Measurements from ENCODE around the gene BBS1.

BBS1 gene

GRCh38 chr11:66549696-66550095 lies 39.3 kb downstream of the BBS1 start:
- no peak for DNase-seq (ENCODE audit: low read depth)

DNA sequence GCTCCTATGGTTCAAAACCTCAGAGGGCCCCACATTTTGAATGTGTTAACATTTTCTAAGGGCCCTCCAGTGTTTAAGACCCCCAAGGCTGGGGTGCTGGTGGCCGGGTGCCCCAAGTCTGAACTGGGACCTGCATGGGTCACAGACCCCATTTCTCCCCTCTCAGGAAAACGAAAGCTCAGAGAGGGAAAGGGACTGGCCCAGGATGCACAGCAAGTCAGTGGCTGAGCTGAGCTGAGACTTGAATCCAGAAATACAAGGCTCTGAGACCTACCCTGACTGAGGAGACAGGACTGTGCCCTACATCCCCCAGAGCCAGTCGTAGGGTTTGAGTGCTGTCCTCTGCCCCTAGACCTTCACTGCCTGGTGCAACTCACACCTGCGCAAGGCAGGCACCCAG lies 40.5 kb downstream of the BBS1 start:
- DNase-seq (ENCODE audit: low read depth), result no peak

GRCh38 chr11:66554602-66555001 lies 44.2 kb downstream of the BBS1 start:
- DNase-seq (ENCODE audit: low read depth), result no peak

DNA sequence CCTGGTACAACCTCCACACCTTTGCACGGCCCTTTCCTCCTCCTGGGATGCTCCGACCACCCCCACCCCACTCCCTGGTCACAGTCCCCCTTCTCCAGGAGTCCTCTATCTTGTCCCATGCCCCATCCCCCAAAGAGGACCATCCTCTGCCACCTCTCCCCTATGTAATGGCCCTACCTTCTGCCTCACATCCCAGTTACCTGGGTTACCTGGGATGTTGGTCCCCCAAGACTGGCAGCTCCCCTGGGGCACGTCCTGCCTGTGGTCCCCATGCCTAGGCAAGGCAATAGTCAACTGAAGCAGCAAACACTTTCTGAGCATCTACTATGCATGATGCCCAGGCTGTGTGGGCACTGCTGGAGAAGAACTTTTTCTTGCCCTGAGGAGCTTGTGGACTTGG lies 45.0 kb downstream of the BBS1 start:
- no peak for DNase-seq (ENCODE audit: low read depth)

- no peak for DNase-seq (ENCODE audit: low read depth)
These were observed 45.7 kb downstream of the BBS1 start for GRCh38 chr11:66556086-66556485.

- no peak for DNase-seq (ENCODE audit: low read depth)
These were observed 47.4 kb downstream of the BBS1 start for GRCh38 chr11:66557733-66558326.

GRCh38 chr11:66559142-66559865 lies 48.9 kb downstream of the BBS1 start:
- no peak for DNase-seq (ENCODE audit: low read depth)

DNA sequence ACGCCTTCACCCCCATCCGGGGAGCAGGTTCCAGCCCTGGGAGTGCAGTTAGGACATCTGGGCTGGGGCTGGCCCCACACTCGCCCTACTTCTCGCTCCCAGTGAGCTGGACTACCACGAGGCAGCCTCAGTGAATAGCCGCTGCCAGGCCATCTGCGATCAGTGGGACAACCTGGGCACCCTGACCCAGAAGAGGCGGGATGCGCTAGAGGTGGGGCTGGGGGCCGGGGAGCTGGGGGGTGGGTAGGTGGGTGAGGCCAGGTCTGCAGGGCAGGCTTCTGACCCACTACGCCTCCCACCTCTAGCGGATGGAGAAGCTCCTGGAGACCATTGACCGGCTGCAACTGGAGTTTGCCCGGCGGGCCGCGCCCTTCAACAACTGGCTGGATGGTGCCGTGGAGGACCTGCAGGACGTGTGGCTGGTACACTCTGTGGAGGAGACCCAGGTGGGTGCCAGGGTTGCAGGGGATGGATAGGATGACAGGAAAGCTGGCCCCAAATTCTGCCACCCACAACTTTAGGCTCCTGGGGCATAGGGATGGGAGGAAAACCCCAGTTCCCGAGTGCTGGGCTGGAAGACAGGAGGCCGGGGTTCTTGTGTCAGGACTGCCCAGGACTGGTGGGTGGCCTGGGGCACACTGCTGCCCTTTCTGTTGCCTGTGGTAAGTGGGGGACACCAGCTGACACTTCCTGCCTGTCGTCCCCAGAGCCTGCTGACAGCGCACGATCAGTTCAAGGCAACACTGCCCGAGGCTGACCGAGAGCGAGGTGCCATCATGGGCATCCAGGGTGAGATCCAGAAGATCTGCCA lies 49.6 kb downstream of the BBS1 start:
- DNase-seq (ENCODE audit: low read depth), result no peak

GRCh38 chr11:66561178-66561974 lies 50.9 kb downstream of the BBS1 start:
- DNase-seq (ENCODE audit: low read depth), result no peak

DNA sequence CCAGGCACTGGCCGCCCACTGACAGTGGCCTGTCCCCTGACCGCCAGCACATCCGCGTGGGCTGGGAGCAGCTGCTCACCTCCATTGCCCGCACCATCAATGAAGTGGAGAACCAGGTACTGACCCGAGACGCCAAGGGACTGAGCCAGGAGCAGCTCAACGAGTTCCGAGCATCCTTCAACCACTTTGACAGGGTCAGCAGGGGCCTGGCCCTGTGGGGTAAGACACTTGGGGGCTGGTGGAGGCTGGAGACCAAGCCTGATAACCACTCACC lies 51.5 kb downstream of the BBS1 start:
- no peak for DNase-seq (ENCODE audit: low read depth)

DNA sequence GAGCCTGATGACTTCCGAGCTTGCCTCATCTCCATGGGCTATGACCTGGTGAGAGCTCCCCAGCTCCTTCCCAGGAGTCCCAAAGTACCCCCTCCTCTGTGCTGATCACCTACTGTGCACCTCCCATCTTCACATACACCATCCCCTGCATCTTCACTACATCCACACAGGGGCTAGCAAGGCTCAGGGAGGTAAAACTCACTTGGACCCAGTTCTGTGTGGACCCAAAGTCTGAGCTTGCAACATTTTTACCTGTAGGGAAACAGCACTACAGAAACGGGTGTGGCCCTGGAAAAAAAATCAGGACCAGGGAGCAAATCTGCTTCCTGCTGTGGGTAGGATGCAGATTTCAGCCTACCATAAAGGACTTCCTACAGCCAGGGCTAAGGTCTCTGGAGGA lies 51.8 kb downstream of the BBS1 start:
- no peak for DNase-seq (ENCODE audit: low read depth)

DNA sequence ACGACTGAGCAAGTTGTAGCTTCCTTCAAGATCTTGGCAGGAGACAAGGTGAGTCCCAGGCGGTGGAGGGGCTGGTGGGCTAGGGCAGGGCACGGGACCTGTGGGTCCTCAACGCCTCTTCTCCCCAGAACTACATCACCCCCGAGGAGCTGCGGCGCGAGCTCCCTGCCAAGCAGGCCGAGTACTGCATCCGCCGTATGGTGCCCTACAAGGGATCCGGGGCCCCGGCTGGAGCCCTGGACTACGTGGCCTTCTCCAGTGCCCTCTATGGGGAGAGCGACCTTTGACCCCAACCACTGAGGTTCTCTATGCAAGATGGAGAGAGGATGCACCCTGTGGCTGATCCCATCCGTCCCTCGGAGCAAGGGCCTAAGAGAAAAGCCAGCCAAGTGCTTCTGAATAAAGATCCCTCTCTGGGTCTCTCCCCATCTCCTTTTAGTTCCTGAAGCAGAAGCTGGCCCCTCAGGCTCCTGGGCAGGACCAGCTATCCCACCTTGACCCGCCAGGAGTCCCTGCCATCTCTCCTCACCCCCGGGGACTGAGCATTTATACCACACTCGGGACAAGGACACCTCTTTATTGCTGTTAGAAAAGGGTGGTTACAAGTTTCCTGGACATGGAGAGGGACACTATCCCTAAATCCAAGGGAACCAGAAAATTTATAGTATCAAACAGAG lies 52.6 kb downstream of the BBS1 start:
- DNase-seq (ENCODE audit: low read depth), result no peak

DNA sequence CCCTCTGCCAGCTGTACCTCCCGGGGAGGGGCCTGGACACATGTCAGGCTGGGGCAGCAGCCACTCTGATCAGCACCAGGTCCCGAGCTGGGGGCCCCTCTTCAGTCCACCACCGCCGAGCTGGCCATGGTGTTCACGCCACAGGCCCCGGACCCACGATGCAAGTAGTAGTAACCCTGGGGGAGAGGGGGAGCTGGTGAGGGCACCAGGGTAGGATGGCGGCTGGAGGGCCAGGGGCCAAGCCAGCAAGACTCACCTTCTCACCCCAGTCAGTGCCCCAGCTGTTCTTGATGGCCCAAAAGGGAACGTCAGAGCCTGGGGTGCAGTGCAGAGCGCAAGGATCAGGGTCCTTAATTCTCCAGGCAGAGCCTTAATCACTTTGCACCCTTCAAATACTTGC lies 53.4 kb downstream of the BBS1 start:
- DNase-seq (ENCODE audit: low read depth), result no peak

DNA sequence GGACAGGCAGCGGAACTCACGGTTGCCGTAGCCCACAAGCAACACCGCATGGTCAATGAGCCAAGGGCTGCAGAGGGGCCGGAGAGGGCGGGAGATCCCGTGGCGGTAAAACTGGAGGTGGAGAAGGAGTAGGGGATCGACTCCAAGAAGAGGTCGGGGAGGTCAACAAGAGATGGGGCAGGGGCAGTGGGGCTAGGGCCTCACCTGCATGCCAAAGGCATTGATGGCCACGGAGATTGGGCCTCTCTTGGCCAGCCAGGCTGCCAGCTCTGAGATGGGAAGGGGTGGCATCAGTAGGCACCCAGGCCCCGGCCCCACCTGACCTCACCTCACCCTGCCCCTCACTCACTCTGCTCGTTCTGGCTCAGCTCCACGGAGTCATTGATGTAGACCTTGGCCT lies 54.1 kb downstream of the BBS1 start:
- DNase-seq (ENCODE audit: low read depth), result no peak

DNA sequence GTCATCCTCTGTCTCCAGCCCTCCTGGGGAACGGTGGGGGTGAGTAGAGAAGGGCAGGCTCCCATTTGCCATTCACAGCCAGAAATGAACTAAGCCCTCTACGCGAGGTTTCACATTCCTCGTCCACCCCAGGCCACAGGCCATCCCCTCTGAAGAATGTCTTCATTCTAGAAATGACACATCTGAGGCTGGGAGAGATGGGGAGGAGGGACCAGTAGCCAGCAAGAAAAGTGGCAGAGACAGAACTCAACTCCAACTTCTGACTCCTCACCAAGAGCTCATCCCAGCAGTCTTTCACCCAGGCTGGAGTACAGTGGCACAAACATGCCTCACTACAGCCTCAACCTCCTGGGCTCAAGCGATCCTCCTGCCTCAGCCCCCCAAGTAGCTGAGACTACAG lies 54.5 kb downstream of the BBS1 start:
- DNase-seq (ENCODE audit: low read depth), result no peak

DNA sequence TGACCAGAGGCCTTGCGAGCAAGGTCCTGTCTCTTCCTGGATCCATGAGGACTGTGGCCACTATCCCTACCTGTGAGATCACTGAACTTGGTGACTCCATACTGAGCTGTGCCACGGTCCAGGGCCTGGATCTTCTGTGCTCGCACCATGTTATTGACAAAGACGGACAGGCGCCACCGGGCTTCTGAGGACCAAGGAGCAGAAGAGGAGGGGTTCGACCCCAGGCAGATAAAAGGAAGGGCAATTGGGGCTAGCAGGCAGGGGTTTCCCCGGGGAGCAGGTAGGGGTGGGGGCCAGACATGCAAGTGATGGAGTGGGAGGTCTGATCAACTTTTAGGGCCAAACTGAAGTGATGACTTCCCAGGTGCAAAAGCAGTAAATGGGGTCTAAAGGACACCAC lies 55.8 kb downstream of the BBS1 start:
- no peak for DNase-seq (ENCODE audit: low read depth)

GRCh38 chr11:66567787-66568123 lies 57.3 kb downstream of the BBS1 start:
- DNase-seq (ENCODE audit: low read depth), result no peak

DNA sequence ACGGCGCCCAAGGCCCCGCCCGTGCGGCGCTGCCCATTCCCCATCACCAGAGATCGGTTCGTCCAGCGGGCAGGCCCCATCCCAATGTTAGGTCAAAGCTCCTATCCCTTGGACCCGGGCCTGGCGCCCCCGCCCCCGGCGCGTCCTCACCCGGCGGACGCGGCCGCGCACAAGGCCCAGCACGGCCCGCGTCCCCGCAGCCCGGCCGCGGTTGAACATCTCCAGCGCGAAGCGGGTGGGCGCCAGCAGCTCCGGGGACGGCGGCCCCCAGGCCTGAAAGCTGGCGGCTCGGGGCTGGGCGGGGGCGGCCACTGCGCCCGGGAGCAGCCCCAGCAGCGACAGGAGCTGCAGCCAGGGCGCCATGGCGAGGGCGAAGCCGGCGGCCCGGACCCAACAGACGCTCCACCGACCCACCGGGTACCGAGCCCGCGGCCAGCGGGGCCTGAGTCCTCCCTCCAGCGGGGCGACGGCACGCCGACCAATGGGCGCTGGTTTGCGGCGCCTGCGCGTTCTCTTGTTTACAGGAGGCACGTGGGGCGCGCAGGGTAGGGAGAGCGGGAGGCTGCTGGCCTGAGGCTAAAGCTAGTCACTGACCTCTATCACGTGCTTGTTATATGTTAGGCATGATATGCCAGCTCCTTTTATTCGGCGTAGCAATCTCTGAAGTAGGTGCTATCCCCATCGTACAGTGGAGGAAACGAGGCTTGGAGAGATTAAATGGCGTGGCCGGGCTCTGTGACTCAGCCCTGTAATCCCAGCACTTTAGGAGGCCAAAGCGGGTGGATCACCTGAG lies 57.9 kb downstream of the BBS1 start, which contains the start of gene CTSF:
TSS of gene CTSF (minus strand) at position 483 of the 793 bp plus-strand sequence. CDS start at position 363, 120 bp downstream.
- peak; percentile 54 for DNase-seq (ENCODE audit: low read depth)

- no peak for DNase-seq (ENCODE audit: low read depth)
These were observed 58.6 kb downstream of the BBS1 start for GRCh38 chr11:66569076-66569475.

DNA sequence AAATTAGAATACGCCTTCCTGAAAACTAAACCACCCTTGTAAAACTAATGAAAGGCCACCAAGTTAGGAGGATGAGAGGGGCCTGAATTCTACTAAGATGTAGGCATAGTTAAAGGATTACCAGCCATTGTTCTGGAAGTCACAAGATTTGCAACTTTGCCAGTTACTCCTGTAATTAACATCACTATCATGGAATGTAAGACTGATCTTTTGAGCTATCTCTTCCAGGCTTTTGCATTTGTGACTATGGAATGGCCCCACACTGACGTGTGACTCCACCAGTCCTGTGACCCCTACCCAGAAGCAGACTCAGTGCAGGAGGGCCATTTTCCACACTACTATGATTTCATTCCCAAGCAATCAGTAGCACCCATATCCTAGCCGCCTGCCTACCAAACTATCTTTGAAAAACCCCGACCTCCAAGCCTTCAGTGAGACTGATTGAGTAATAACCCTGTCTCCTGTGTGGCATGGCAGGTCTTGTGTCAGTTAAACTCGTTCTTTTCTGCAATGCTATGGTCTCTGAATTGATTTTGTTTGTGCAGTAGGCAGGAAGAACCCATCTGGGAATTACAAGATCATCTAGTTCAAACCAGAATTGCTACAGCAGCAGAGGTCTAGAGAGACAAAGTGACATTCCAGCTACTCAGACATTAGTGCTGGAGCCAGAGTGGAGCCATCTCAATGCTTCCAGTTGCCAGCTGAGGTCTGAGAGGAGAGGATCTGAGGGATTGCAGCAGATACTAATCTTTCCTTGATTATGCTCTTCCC lies 59.8 kb downstream of the BBS1 start:
- DNase-seq (ENCODE audit: low read depth), result no peak

- DNase-seq (ENCODE audit: low read depth), result no peak
These were observed 60.4 kb downstream of the BBS1 start for GRCh38 chr11:66570850-66571180.

Data from stromal cell of bone marrow (primary cell).